Adrenal gland (tissue), 12 donors: ENCODE results near the gene PKNOX2. TPM values are rescaled to one million over a fixed set of nuclear protein-coding genes. Genes with fewer than 3 reads are reported as not detected.

ENCODE experiments used
- DNase-seq, 7 donors: peaks; one replicate each; pipeline ENCODE4 v3.0.0-alpha.2; 2019 to 2020
- H3K27ac ChIP-seq, 5 donors: fragments of 200-600 bp; sonication (generic) in 4 of 5; 1 replicate in 3 of 5; 2 replicates in 2 of 5; pipeline versions ENCODE4 v1.5.1 to v1.8.0; 2016 to 2020; ENCODE audit warnings: mild to moderate bottlenecking in 1 of 5
- H3K27me3 ChIP-seq: fragments of 200-600 bp; 2 replicates; pipeline ENCODE4 v1.8.0; 2021
- H3K36me3 ChIP-seq, 2 donors: fragments of 200-600 bp; replicated peaks in 1 of 2; 1 replicate in 1 of 2; 2 replicates in 1 of 2; pipeline versions ENCODE4 v1.5.1 to v1.8.0; 2018 to 2022
- H3K4me1 ChIP-seq, 2 donors: fragments of 200-600 bp; replicated peaks in 1 of 2; 1 replicate in 1 of 2; 2 replicates in 1 of 2; pipeline versions ENCODE4 v1.5.1 to v1.8.0; 2018 to 2021
- H3K4me3 ChIP-seq, 4 donors: fragments of 200-600 bp; sonication (generic) in 3 of 4; one replicate each; pipeline ENCODE4 v1.5.1; 2016 to 2018
- H3K9me3 ChIP-seq, 3 donors: fragments of 200-600 bp; sonication (generic) in 1 of 3; replicated peaks in 1 of 3; 1 replicate in 2 of 3; 2 replicates in 1 of 3; pipeline versions ENCODE4 v1.5.1 to v1.8.0; 2016 to 2021
- POLR2A ChIP-seq, 2 donors: fragments of 450-650 bp; IDR thresholded peaks; one replicate each; pipeline ENCODE4 v1.6.1; 2017; ENCODE audit warnings: antibody characterized with exemption in 2 of 2, mild to moderate bottlenecking in 2 of 2, moderate library complexity in 1 of 2
- WGBS, 4 donors: extraction: QIAGEN DNeasy Blood & Tissue Kit in 2 of 4; methylation state at CpG; one replicate each; pipeline versions ENCODE4 v1.1.5 to v1.1.7; 2013 to 2017; 5-methylcytosine and 5-hydroxymethylcytosine counted together
- intact Hi-C, 2 donors: fragments of 100-400 bp; cut with DNase I; formaldehyde crosslinking; loops; one replicate each; pipeline versions ENCODE4 v1.14.1 to v1.15.0; 2022 to 2023
- polyA plus RNA-seq, 3 donors: library from polyadenylated mRNA; stranded (reverse); fragments of 200-250 nt in 2 of 3; fragments of 350-450 nt in 1 of 3; fragmentation: Illumina TruSeq in 1 of 3; extraction: RNeasy Lipid Tissue Mini Kit (QIAGEN cat#74804) in 1 of 3; gene quantifications; one replicate each; pipeline ENCODE4 v1.2.3, GENCODE V29; 2013 to 2014
- total RNA-seq, 9 donors: library from RNA; depleted of rRNA in 4 of 9; stranded (reverse); fragments of >200 nt in 4 of 9; fragments of 120-200 nt in 1 of 9; fragmentation: NEBNext Ultra II Directional in 1 of 9; extraction: Animal tissue kit (Norgen Biotek cat#: 25700) in 1 of 9; gene quantifications; one replicate each; pipeline versions ENCODE4 v1.1.0 to v1.2.4, GENCODE V29; 2013 to 2023
- TF ChIP-seq, protein P1 (sequence below), 6 experiments: fragments of 450-650 bp in 4 of 6; fragments of 200-600 bp in 2 of 6; sonication (generic) in 1 of 6; IDR thresholded peaks; 1 replicate in 5 of 6; 2 replicates in 1 of 6; pipeline versions ENCODE4 v1.5.1 to v1.8.0; 2016 to 2021; ENCODE audit warnings: antibody characterized with exemption in 6 of 6, mild to moderate bottlenecking in 2 of 6, moderate library complexity in 1 of 6
- donor health status: healthy with polysubstance abuse.
- donor health status: Bipolar disorder and iron deficiency.
- donor health status: DM: yes; HTN: yes; CAD: no.
- donor health status: DM: no; HTN: no; CAD: no.
- donor health status: DM: no; HTN: no; CAD: no.
- donor health status: DM: yes; HTN: yes; CAD: no.

PKNOX2 gene
- total and polyA plus RNA-seq, 12 donors = 1.2 to 34.7 (median 3.1) TPM

DNA sequence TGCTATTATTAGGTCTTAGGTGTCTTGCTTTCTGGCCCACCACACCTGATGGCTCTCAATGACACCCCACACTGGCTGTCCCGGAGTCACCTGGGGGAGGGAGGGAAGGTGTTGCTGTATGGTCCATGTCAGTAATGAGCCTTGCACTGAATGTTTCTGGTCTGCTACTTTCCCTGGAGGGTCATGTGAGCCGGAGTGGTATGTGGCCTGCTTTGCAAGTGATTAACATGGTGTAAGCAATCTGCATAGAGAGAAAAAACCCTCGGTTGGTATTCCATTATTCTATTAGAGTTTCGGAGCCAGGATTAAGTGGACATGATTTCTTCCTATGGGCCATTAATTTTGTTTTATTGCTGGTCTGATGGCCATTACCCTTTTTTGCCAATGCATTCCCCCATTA, 63.9 kb downstream of the PKNOX2 start:
- H3K9me3 ChIP-seq = no peaks in the 10 kb centered on the region
- H3K4me3 ChIP-seq = no peak overlapping the region
- H3K36me3 ChIP-seq = no peaks in the 10 kb centered on the region
- no peak overlapping the region for H3K27ac ChIP-seq
- DNase-seq = no peak
- intact Hi-C loops = no loop called here
- H3K4me1 ChIP-seq = no peaks in the 10 kb centered on the region
- H3K27me3 ChIP-seq = no peaks in the 10 kb centered on the region
- no peak for TF ChIP-seq POLR2A (IDR thresholded peaks at IDR 0.05)
- TF ChIP-seq, protein P1, sequence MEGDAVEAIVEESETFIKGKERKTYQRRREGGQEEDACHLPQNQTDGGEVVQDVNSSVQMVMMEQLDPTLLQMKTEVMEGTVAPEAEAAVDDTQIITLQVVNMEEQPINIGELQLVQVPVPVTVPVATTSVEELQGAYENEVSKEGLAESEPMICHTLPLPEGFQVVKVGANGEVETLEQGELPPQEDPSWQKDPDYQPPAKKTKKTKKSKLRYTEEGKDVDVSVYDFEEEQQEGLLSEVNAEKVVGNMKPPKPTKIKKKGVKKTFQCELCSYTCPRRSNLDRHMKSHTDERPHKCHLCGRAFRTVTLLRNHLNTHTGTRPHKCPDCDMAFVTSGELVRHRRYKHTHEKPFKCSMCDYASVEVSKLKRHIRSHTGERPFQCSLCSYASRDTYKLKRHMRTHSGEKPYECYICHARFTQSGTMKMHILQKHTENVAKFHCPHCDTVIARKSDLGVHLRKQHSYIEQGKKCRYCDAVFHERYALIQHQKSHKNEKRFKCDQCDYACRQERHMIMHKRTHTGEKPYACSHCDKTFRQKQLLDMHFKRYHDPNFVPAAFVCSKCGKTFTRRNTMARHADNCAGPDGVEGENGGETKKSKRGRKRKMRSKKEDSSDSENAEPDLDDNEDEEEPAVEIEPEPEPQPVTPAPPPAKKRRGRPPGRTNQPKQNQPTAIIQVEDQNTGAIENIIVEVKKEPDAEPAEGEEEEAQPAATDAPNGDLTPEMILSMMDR (IDR thresholded peaks at IDR 0.05) = no peak
- 76 to 89% (median 82%) methylated on average over 4 of the region's 4 CpGs for WGBS, 4 donors

DNA sequence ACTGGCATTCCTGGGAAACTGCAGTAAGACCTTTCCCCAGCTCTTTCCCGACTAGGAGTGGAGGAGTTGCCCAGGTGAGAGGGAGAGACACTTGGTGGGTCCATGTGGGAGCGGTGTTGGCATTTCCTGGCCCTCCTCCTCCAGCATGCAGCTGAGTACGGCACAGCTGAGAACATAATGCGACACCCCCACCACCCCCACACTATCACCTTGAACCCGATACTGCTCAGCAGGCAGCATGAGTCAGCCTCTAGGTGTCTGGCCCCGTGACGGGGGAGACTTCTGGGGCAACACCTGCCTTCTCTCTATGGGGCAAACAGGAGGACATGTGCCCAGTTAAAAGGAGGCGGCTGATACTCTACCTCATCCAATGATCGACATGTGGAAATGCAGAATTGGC, 64.4 kb downstream of the PKNOX2 start:
- Histone ChIP-seq H3K27ac (no peak overlapping the region), H3K9me3 (no peaks in the 10 kb centered on the region), H3K27me3 (no peaks in the 10 kb centered on the region), H3K4me3 (no peak overlapping the region), H3K4me1 (no peaks in the 10 kb centered on the region), H3K36me3 (no peaks in the 10 kb centered on the region)
- intact Hi-C loops = no loop called here
- DNase-seq = peak in 2 of 7 donors; percentile 13 to 39
- WGBS, 4 donors = 58 to 73% (median 66%) methylated on average over 6 to 9 of the region's 9 CpGs
- TF ChIP-seq, protein P1 (IDR thresholded peaks at IDR 0.05) = no peak
- TF ChIP-seq POLR2A (IDR thresholded peaks at IDR 0.05) = no peak

DNA sequence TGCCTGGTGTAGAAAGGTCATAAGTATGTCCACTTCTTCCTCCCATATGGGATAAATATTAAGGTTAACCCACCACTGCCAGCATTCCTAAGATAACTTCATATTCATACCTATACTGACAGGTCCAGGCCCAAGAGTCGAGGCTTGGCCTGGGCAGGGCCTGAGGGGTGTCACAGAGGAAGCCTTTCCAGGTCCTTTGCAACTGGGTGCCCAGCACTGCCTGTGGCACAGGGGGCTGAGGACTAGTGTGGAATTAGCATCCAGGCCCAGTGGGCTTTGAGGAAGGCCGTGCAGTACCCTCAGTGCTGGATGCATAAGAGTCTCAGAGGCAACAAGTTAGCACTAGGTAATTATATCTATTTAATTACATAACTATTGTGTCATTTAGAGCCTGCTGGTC, 65.4 kb downstream of the PKNOX2 start:
- intact Hi-C loops = no loop called here
- 89 to 100% (median 95%) methylated on average over 1 to 2 of the region's 2 CpGs for WGBS, 4 donors
- Histone ChIP-seq H3K27ac (no peak overlapping the region), H3K36me3 (no peaks in the 10 kb centered on the region), H3K4me3 (no peak overlapping the region), H3K9me3 (no peaks in the 10 kb centered on the region), H3K27me3 (no peaks in the 10 kb centered on the region), H3K4me1 (no peaks in the 10 kb centered on the region)
- DNase-seq = no peak
- TF ChIP-seq, protein P1 (IDR thresholded peaks at IDR 0.05) = no peak
- TF ChIP-seq POLR2A (IDR thresholded peaks at IDR 0.05) = no peak

DNA sequence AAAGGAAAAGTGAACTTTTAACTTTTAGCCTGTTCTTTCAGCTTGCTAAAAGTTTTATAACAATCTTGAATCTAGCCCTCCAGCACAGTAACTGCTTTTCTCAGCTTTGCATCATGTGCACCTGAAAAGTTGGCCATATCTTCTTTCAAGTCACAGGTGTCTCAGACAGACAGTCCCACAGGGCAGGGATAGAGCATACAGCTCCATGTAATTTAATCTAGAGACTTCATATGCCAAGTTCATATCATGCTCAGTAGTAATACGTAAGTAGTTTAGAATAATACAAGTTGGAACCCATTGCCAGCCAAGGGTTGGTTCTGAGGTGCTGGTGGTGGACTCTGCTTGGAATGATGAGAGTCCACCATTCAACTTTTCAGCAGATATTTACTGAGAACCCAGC, 68.6 kb downstream of the PKNOX2 start:
- TF ChIP-seq, protein P1 (IDR thresholded peaks at IDR 0.05) = no peak
- no peak for TF ChIP-seq POLR2A (IDR thresholded peaks at IDR 0.05)
- DNase-seq = no peak
- Histone ChIP-seq H3K27me3 (no peaks in the 10 kb centered on the region), H3K4me1 (no peaks in the 10 kb centered on the region), H3K27ac (no peak overlapping the region), H3K9me3 (no peaks in the 10 kb centered on the region), H3K4me3 (no peak overlapping the region), H3K36me3 (no peaks in the 10 kb centered on the region)
- 45 to 91% (median 87%) methylated on average over 1 of the region's 1 CpG for WGBS, 4 donors
- intact Hi-C loops = no loop called here
